Fibroblast of lung (primary cell): ENCODE results near the gene DCHS2. TPM values are rescaled to one million over a fixed set of nuclear protein-coding genes. Genes with fewer than 3 reads are reported as not detected.

Source experiments
- DNase-seq, 2 donors: peaks; one replicate each; pipeline versions ENCODE4 v3.0.0 to v3.0.0-alpha.2; 2010; ENCODE audit warnings: low read depth in 2 of 2
- H2AFZ ChIP-seq: 2 replicates; pipeline ENCODE4 v1.5.1; 2012; ENCODE audit warnings: low read length, control low read depth, inconsistent platforms
- H3K27ac ChIP-seq: 2 replicates; pipeline ENCODE4 v1.5.1; 2011; ENCODE audit warnings: low read length, control low read depth; ENCODE audit not compliant: insufficient read depth
- H3K27me3 ChIP-seq: 2 replicates; pipeline ENCODE4 v1.5.1; 2011; ENCODE audit warnings: mild to moderate bottlenecking, low read length; ENCODE audit not compliant: control insufficient read depth, insufficient read depth
- H3K36me3 ChIP-seq: 2 replicates; pipeline ENCODE4 v1.5.1; 2011; ENCODE audit warnings: low read length; ENCODE audit not compliant: control insufficient read depth, insufficient read depth
- H3K4me1 ChIP-seq: 2 replicates; pipeline ENCODE4 v1.5.1; 2011; ENCODE audit warnings: low read length; ENCODE audit not compliant: control insufficient read depth, insufficient read depth; ENCODE audit errors: extremely low read depth
- H3K4me2 ChIP-seq: 2 replicates; pipeline ENCODE4 v1.5.1; 2011; ENCODE audit warnings: low read length, control low read depth; ENCODE audit not compliant: insufficient read depth; ENCODE audit errors: extremely low read depth
- H3K4me3 ChIP-seq, 4 experiments: fragments of 200-600 bp in 1 of 4; sonication (generic) in 1 of 4; replicated peaks in 1 of 4; 2 replicates each; pipeline ENCODE4 v1.5.1; 2011 to 2016; ENCODE audit warnings: low read length in 4 of 4, low read depth in 3 of 4, mild to moderate bottlenecking in 3 of 4, control low read depth in 2 of 4, inconsistent platforms in 1 of 4, mixed read lengths in 1 of 4; ENCODE audit not compliant: insufficient read depth in 1 of 4; ENCODE audit errors: control extremely low read depth in 1 of 4
- H3K79me2 ChIP-seq: 2 replicates; pipeline ENCODE4 v1.5.1; 2012; ENCODE audit warnings: mild to moderate bottlenecking, low read length, inconsistent platforms; ENCODE audit not compliant: control insufficient read depth, insufficient read depth
- H3K9ac ChIP-seq: 2 replicates; pipeline ENCODE4 v1.5.1; 2011; ENCODE audit warnings: mild to moderate bottlenecking, low read length, control low read depth; ENCODE audit not compliant: insufficient read depth
- H3K9me3 ChIP-seq: 2 replicates; pipeline ENCODE4 v1.5.1; 2012; ENCODE audit warnings: low read depth, low read length; ENCODE audit not compliant: control insufficient read depth, insufficient read depth
- H4K20me1 ChIP-seq: 2 replicates; pipeline ENCODE4 v1.5.1; 2011; ENCODE audit warnings: low read length; ENCODE audit not compliant: control insufficient read depth, insufficient read depth; ENCODE audit errors: extremely low read depth
- CTCF ChIP-seq, 2 donors: IDR thresholded peaks in 1 of 2; conservative IDR thresholded peaks in 1 of 2; 1 replicate in 1 of 2; 2 replicates in 1 of 2; pipeline ENCODE4 v1.5.1; 2011 to 2012; ENCODE audit warnings: low read length in 2 of 2, control low read depth in 1 of 2, inconsistent platforms in 1 of 2, low read depth in 1 of 2, mild to moderate bottlenecking in 1 of 2
- EZH2 ChIP-seq: IDR thresholded peaks from 2 replicates; pipeline ENCODE4 v1.5.1; 2012; ENCODE audit warnings: low read length, control low read depth, mild to moderate bottlenecking; ENCODE audit errors: missing control alignments
- polyA plus RNA-seq, 2 donors: library from polyadenylated mRNA; depleted of rRNA in 1 of 2; stranded (reverse) in 1 of 2; unstranded in 1 of 2; fragments of >200 nt; gene quantifications; 2 replicates each; pipeline ENCODE4 v1.2.1, GENCODE V29; 2011 to 2012; ENCODE audit warnings: missing spikeins in 1 of 2
- total RNA-seq: library from RNA; depleted of rRNA; stranded (reverse); fragments of >200 nt; gene quantifications from 2 replicates; pipeline ENCODE4 v1.2.1, GENCODE V29; 2014

The DCHS2 gene
- total and polyA plus RNA-seq, 2 donors (not counting 1 experiment from before 2014, with no cell fraction given): not detected

DNA sequence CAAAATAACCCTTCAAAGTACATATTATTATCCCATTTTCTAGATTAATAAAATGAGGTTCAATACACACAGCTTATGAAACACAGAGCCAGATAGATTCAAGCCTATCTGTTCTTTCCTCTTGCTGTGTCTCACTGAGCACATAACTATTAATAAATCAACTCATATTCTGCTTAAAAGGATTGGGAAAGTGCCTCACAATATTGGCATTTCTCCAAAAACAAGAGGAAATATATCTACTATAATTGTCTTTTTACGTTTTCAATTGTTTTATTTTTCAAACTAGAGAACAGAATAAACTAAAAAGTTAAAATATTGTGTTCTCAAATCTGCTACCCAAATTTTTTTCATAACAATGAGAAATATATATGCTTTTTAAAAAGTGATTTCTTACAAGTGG, 15.8 kb downstream of the DCHS2 start:
- no peak overlapping the region for H3K4me3 ChIP-seq
- no peaks in the 10 kb centered on the region for H4K20me1 ChIP-seq
- H3K4me2 ChIP-seq: no peak overlapping the region
- H3K4me1 ChIP-seq: no peaks in the 10 kb centered on the region
- H3K27ac ChIP-seq: no peak overlapping the region
- H3K27me3 ChIP-seq: no peaks in the 10 kb centered on the region
- no peak for DNase-seq
- no peak for TF ChIP-seq EZH2
- no peak for TF ChIP-seq CTCF (conservative IDR thresholded peaks at IDR 0.05 in 1 of 2, IDR thresholded peaks at IDR 0.05 in 1 of 2; ENCODE audit: low read depth in 1 of 2, low read length in 2 of 2)
- no peak overlapping the region for H3K9ac ChIP-seq
- no peak overlapping the region for H2AFZ ChIP-seq
- no peaks in the 10 kb centered on the region for H3K9me3 ChIP-seq
- H3K79me2 ChIP-seq: no peaks in the 10 kb centered on the region
- H3K36me3 ChIP-seq: no peaks in the 10 kb centered on the region

- no peaks in the 10 kb centered on the region for H3K9me3 ChIP-seq
- TF ChIP-seq CTCF (conservative IDR thresholded peaks at IDR 0.05 in 1 of 2, IDR thresholded peaks at IDR 0.05 in 1 of 2; ENCODE audit: low read depth in 1 of 2, low read length in 2 of 2) (no peak), EZH2 (no peak)
- no peaks in the 10 kb centered on the region for H3K36me3 ChIP-seq
- no peak overlapping the region for H3K9ac ChIP-seq
- H2AFZ ChIP-seq: no peak overlapping the region
- DNase-seq: no peak
- H3K4me2 ChIP-seq: no peak overlapping the region
- H3K4me1 ChIP-seq: no peaks in the 10 kb centered on the region
- no peak overlapping the region for H3K27ac ChIP-seq
- no peaks in the 10 kb centered on the region for H3K27me3 ChIP-seq
- H3K4me3 ChIP-seq: no peak overlapping the region
- H4K20me1 ChIP-seq: no peaks in the 10 kb centered on the region
- no peaks in the 10 kb centered on the region for H3K79me2 ChIP-seq
These were observed 18.1 kb downstream of the DCHS2 start for GRCh38 chr4:154473497-154473896.

DNA sequence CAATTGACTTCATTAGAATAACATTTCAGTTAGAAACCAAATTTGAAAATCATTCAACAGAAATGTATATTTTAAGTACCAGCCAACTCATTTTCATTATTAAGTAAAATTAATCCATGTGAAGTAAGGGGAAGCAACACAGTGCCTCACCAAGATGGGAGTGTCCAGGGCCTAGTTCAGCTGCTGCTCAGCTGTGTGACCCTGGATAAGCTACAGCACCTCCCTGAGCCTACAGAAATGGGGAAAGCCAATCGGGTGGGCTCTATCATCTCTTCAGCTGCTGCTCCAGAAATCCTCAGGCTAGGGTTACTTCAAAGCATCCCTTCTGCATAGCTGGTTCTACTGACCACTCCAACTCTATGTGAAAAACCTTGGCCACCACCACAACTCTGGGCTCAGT, 18.7 kb downstream of the DCHS2 start:
- no peak overlapping the region for H3K27ac ChIP-seq
- no peaks in the 10 kb centered on the region for H3K27me3 ChIP-seq
- no peak for DNase-seq
- H3K9me3 ChIP-seq: no peaks in the 10 kb centered on the region
- no peaks in the 10 kb centered on the region for H4K20me1 ChIP-seq
- no peaks in the 10 kb centered on the region for H3K79me2 ChIP-seq
- no peak overlapping the region for H3K9ac ChIP-seq
- H3K4me3 ChIP-seq: no peak overlapping the region
- no peak overlapping the region for H3K4me2 ChIP-seq
- no peaks in the 10 kb centered on the region for H3K4me1 ChIP-seq
- H3K36me3 ChIP-seq: no peaks in the 10 kb centered on the region
- H2AFZ ChIP-seq: no peak overlapping the region
- TF ChIP-seq CTCF (conservative IDR thresholded peaks at IDR 0.05 in 1 of 2, IDR thresholded peaks at IDR 0.05 in 1 of 2; ENCODE audit: low read depth in 1 of 2, low read length in 2 of 2) (no peak), EZH2 (no peak)
